CD1c-positive myeloid dendritic cell (primary cell): ENCODE data around the gene NPDC1.

Source experiments
- DNase-seq: peaks from one replicate; pipeline ENCODE4 v3.0.0-alpha.2; 2016; ENCODE audit errors: extremely low spot score

The NPDC1 gene

DNA sequence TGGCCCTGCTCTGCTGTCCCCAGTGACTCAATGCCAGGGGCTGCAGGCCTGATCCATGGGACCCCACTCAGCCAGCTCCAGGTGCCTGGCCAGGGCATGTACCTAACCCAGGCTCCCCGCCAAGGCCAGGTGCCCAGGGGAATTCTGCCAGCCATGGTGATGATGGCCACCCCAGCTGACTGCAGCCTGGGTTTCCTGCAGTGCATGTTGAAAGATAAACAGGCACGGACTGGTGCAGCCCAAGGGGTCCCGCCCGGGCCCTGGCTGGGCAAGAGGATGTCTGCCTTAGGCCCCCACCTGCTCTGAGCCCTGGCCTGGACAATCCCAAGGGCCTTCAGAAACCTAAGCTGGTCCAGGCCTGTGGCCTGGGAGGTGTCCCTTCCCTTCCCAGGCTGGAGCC is 19.1 kb downstream of the NPDC1 start:
- DNase-seq, result no peak

DNA sequence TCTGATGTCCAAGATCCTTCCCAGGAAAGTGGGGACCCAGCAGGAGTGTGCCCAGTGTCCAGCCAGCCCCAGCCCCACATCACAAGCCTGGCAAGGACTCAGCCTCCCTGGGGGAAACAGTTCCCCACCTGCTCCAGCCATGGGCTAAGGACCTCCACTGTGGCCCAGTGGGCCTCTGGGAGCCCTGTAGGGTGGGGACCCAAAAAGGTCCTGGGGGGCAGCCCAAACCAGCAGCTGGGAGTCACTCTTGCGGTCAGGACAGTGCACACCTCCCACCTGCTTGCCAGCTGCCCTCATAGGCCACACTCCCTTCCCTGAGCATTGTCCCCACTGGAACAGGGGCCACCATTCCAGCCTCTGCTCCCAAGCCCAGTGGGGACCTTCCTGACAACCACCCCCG is 19.6 kb downstream of the NPDC1 start:
- DNase-seq, result no peak

DNA sequence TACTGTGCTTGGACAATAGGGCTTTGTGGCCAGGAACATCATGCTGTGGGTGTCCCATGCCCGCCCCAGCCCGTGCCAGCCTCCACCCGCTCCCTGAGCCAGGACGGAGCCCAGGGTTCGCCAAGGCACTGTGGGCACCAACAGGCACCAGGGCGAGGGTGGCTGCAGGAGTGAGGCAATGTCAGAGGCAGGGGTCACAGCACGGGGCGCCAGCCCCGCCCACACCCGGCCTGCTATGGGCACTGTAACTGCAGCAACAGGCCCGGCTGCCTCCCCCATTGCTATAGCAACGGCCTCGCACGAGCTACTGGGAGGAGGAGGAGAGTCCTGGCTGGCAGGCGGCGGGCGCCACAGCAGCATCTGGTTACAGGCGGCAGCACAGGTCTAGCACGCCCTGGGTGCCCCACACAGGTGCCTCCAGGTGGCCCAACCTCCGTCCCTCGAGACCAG is 20.4 kb downstream of the NPDC1 start:
- DNase-seq, result peak; percentile 24

DNA sequence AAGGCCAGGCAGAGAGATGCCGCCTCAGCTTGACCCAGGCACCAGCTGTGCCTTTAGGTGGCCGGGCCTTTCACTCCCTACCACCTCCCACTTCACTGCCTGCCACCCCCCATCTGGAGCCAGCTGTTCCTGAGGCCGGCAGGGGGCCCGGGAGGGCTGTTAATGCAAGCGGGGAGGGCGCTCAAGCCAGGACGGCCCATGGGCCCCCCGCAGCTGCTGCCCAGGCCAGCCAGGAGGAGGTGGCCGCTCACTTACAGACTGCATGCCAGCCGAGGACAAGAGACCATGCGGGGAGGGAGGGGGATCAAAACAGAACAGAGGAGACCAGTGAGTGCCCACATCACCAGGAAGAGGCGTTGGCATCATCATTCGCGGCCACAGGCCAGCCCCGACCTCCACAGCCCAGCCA is 22.4 kb downstream of the NPDC1 start:
- DNase-seq, result no peak

DNA sequence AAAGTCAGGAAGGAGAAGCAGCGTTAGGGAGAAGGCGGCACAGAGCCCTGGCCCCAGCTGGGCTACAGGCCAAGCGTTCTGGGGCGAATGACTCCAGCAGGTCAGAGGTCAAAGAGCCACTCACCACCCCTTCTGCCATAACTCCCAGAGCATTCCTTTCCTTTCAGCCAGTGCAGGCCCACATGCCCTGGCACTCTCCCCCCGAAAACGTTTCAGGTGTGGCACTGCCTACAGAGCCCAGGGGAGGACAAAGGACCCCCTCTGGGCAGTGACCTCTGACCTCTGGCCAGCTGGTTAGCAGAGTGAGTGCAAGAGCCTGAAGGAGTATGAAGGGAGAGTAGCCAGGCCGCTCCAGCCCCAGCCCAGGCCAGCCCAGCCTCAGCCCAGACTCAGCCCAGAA is 22.8 kb downstream of the NPDC1 start:
- DNase-seq, result no peak

DNA sequence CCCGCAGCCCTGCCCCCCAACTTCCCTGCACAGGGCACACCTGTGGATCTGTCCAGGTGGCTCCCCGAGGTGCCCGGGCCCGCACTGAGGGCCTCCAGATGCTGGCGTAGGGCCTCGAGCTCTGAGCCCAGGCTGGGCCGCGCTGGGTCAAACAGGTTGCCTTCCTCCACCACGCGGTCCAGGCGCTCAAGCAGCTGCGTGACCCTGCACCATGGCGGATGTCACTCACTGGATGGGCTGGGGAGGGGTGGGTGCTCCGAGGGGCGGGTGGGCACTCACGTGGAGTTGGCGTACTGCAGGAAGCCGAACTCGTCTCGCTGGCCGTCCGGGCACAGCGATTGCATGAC is 23.3 kb downstream of the NPDC1 start:
- DNase-seq, result no peak

DNA sequence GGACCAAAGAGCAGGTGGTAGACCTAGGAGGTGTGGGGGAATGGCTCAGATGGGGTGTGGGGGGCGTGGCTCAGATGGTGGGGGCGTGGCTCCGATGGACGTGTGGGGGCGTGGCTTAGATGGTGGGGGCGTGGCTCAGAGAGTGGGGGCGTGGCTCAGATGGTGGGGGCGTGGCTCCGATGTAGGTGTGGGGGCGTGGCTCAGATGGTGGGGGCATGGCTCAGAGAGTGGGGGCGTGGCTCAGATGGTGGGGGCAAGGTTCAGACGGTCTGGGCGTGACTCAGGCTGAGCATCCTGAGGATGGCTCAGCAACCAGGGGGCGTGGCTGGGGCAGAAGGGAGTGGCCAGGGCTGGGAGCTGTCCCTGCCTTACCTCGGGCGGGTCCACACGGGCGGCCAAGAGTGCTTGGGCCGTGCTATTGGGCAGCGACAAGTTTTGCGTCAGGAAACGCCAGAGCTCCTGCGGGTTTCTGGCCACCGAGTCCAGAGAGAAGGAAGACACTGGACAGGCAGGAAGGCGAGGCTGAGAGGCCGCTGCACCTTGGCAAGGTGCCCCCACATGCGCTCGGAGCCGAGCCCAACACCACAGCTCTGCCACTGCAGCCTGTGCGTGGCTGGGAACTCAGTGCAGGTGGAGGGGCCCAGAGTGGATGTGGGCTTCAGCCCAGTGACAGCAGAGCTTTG is 23.9 kb downstream of the NPDC1 start:
- peak; percentile 78 for DNase-seq

DNA sequence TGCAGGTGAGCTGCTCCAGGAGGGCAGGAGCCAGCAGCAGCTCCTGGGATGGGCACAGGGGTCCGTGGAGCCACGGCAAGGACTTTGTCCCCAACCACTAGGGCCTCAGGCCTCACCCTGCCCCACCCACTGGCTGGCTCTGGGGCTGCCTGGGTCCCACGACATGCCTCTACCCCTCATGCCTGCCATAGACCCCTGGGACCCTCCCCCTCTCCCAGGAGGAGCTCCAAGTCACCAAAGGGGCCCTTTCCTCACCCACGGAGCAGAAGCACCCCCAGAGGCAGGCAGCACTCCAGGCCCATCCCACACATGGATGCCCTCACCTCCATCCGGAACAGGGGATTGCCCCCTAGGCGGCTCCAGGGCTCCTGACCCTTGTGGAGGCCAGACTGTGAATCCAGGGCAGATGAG is 24.4 kb downstream of the NPDC1 start:
- no peak for DNase-seq

DNA sequence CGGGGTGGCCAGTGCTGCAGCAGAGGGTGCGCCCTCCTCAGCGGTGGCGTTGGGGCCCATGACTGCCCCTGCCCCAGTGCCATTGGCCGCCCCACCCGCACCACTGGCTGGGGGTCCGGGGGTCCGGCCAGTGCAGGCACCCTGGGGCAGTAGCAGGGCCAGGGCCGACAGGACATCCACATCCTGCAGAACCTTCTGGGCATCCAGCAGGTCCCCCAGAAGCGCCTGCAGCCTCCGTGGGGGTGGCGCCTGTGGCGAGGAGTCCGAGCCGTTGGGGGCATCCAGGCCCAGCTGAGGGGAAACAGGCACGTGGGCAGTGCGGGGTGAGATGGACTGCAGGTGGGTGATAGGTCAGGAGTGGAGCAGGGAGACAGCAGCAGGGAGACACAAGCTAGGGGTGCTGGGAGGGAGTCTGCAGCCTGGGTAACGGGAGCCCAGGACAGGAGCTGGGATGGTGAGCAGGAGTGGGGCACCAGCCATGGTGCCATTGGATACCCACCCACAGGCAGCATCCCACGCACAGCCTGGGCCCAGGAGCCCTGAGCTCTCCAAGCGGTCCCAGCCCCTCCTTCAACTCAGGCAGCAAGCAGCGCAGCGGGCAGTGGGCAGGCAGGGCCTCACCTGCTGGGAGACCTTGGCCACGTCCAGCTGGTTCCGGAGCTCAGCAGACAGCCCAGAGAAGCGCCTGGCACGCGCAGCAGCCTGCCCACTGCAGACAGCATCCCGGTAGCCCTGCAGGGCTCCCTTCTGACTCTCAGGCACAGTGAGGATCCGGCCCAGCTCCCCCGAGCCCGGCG is 25.0 kb downstream of the NPDC1 start:
- DNase-seq, result no peak

DNA sequence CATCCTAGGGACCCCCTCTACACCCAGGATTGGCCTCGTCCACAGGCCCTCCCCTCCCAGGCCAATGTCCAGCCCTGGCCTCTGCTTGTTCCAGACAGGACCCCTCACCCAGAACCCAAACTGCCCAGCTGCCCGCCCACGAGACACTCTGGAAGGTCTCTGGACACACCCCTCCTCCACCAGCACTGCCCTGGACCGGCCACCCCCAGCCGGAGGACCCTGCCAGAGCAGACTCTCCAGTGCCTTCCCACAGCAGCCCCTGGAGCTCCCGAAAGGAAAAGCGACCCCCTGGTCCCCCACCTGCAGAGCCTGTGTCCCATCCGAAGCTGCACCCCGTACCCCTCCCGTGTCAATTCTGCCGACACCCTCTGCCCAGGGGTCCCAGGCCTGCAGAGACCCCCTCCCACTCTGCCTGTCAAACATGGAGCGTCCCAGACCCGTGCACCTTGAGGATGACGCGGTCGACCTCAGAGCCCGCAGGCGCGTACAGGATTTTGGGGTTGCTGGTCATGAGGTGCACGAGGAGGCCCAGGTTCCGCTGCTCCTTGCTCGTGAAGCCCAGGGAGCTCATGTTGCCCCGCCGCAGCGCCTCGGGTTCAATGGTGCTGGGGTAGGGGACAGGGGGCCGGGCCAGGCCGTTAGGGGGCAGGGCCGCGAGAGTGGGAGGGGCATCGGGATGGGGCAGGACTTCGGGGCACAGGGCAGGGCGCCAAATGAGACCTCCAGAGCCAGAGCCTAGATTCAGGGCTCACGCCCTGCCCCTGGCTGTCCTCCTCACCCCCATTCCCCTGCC is 25.9 kb downstream of the NPDC1 start:
- no peak for DNase-seq

DNA sequence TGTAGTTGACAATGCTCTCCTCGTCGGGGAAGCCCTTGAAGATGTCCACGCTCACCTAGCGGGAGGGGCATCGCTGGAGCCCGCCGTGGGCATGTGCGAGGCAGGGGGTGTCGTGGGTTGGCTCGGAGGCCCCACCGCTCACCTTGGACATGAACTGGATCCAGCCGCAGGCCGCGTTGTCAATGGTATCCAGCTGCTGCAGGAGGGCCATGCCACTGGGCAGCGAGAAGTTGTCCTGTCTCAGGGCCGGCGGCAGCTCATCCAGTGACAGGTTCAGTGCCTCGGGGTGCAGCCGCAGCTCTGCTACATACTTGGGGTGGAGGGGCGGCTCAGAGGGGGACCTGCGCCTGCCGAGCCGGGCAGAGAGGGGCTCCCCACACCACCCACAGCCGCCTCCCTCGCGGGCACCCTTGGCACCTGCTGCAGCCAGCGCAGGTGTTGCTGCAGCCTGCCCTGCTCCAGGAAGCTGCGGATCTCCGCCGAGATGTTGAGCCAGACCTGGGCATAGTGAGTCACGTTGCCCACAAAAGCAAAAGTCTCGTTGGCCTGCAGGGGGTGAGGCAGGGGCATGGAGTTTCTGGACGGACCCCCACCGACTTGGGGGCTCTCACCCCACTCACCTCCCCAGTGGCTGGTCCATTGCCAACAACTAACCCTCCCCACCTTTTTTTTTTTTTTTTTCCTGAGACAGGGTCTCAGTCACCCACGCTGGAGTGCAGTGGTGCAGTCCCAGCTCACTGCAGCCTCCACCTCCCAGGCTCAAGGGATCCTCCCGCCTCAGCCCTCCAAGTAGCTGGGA is 27.0 kb downstream of the NPDC1 start:
- DNase-seq, result no peak

DNA sequence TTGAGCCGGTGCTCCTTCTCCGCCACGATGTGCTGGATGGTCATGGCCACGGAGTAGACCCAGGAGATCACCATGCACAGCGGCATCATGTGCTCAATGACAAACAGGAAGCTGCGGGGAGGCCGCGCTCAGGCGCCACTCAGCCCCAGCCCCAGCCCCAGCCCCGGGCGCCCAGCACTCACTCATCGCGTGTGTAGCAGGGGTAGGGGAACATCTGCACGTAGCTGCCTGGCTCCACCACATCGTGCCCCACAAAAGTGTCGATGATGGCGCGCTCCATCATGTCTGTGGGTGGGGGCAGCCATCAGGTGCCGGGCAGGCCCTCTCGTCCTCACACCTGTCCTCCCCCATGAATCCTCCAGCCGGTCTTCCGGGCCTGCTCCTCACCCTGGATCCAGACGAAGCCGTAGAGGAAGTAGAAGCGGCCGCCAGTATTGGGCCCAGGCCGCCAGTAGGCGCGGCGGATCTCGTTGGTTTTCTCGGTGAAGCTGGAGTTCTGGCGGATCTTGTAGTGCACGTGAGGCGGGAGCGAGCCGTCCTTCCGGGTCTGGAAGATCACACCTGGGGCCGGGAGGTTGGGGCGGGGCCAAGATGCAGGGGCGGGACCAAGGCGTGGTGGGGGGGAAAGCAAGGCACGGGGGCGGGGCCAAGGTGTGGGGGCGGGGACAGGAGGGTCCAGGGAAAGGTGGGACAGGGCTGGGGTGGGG is 28.0 kb downstream of the NPDC1 start:
- DNase-seq, result no peak

DNA sequence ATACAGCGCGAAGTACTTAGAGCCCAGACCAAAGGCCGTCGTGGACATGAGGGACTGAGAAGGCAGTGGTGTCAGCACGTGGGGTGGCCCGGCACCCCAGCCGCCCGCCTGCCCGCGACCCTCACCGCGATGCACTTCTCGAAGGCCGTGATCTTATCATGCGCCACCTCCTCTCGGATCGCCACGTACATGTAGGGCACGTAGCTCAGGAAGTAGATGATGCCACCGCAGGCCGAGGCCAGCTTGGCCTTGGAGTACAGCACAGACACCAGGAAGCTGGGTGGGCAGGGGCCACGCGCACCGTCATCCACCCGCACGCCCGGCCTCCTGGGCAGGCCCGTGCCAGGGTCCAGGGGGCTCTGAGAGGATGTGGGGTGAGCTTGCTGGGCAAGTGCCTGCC is 28.9 kb downstream of the NPDC1 start:
- DNase-seq, result no peak

DNA sequence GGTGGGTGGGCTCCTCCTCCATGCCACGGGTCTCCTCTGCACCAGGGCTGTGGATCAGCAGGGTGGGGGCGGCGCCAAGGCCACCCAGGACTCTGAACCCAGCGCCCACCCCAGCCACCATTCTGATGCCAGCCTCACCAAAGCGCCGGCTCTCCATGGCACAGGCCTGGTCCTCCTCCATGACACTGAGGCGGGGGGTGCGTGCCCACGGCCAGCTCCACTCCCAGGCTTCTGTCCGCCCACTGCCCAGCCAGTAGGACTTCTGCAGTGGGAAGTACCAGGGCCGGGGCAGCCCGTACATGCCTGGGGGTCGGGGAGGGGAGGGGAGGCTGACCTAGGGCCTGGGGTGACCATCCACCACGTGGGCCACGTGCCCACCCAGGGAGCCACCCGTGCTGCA is 29.5 kb downstream of the NPDC1 start:
- no peak for DNase-seq

DNA sequence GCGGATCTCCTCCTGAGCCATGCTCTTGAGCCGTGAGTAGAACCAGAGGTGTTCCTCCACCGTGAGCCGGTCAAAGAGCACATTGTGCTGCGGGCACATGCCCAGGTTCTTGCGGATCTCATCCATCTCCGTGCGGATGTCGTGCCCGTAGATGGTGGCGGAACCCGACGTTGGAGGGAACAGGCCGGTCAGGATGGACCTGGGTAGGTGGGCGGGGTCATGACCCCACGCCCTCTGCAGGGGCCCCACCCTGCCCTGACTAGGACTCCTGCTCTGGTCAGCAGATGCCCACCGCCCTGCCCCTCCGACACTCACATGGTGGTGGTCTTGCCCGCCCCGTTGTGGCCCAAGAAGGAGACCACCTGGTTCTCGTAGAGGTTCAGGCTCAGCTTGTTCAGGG is 30.0 kb downstream of the NPDC1 start:
- no peak for DNase-seq

DNA sequence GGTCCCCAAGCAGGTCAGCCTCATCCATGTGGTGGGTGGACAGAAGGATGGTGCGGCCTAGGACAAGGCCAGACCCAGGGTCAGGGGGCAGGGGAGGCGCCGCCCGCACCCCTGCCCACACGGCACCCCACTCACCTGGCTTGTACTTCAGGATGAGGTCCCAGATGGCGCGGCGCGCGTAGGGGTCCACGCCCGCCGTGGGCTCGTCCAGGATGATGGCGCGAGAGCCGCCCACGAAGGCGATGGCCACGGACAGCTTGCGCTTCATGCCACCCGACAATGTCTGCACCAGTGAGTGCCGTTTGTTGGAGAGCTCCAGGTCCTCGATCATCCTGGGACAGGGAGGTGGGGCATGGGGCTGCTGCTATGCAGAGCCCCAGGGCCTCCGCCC is 30.4 kb downstream of the NPDC1 start:
- DNase-seq, result no peak

DNA sequence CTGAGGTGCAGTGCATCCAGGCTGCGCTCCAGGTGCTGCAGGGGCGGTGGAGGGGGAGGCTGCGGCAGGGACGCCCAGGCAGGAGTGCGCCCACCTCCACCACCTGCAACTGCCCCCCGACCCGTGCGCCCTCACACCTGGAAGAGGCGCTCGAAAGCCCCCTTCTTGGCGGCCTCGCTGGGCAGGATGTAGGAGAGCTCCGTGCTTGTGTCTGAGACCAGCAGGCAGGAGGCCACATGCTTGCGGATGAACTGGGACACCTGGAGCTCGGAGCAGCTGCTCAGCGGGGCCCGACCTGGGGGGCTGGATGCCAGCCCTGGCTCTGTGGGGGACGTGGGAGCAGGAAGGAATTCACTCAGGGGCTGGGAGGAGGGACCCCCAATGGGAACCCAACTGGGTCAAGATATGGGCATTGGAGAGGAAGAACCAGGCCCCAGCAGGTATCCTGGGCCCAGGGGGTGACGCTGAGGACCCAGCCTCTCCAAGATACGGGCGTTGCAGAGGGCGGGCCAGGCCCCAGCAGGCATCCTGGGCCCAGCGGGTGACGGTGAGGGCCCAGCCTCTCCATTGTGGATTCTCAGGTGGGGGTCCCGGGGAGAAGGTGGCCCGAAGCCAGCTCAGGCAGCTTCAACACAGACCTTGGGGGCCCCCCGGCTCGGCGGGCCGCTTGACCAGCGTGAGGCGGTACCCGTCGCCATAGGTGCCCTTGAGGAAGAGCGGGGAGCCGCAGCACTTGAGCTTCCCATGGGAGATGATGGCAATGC is 31.0 kb downstream of the NPDC1 start:
- DNase-seq, result no peak

DNA sequence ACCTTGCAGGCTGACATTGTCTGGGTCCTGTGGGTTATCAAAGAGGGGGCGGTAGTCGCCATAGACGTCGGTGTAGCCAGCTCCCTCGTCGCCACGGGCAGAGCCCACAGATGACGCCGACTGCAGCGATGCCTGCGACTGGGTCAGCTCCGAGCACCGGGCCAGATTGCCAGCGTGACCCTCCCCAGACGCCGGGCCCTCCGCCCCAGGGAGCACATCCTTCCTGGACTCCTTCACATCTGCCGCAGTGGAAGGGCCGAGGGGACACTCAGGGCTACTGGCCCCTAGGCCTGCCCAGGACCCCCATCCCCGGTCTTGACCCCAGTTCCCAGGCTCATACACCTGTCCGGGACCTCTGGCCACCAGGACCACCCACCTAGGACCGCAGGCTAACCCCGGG is 31.8 kb downstream of the NPDC1 start:
- DNase-seq, result no peak

DNA sequence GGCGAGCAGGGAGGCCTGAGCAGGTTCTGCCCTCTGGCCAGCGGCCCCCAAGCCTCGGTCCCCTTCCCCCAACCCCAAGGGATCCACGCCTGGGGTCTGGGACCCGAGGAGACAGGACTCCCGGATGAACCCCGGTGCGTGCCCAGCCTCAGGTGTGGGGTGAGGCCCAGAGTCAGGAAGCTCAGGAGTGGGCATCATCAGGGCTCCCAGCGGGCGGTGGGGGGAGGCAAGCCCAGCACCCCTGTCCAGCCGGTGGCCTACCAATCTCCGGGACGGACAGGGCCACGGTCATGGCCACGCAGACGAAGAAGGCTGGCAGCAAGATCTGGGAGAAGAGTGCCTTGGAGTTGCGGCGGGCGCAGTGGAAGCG is 32.4 kb downstream of the NPDC1 start:
- DNase-seq, result no peak

DNA sequence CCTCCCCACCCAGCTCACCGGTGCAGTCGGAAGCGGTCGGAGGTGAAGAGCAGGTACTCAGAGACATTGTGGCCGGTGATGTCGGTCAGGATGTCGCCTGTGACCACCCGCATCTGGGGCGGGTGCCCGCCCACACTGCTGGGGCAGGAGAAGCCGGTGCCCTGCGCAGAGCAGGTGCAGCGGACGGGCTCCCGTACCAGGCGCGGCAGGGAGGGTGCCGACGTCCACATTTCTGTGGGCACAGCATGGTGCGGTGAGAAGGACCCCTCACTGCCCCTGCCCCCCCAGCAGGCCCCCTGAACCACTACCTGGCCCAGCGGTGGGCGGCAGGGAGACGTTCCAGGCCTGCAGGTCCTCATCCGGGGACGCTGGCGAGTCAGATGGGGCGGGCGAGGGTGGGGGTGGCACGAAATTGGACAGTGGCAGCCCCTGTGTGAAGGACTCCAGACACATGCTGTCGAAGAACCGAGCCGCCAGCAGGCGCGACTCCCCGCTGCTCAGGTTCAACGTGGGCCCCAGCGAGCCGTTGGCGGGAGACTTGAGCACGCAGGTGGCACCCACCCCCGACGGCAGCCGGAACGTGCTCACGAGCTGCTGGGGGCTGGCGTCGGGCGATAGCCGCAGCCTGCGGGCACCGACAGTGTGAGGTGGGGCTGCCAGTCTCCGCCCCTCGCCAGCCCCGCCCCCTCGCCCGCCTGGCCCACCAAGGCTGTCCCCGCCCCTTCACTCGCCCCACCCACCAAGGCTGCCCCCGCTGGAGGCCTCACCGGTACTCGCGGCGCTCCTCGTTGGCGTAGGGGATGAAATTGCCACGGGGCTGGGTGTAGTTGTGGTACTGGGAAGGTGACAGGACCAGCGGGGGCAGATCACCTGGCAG is 33.0 kb downstream of the NPDC1 start:
- DNase-seq, result no peak
